HG03520 (cell line): ENCODE results near the gene VPS13C.

Source experiments
- ATAC-seq: cut with Tn5 transposase; IDR thresholded peaks from one replicate; pipeline ENCODE4 v1.9.1; 2021; ENCODE audit warnings: mild to moderate bottlenecking, moderate library complexity; ENCODE audit not compliant: unreplicated experiment

The VPS13C gene

DNA sequence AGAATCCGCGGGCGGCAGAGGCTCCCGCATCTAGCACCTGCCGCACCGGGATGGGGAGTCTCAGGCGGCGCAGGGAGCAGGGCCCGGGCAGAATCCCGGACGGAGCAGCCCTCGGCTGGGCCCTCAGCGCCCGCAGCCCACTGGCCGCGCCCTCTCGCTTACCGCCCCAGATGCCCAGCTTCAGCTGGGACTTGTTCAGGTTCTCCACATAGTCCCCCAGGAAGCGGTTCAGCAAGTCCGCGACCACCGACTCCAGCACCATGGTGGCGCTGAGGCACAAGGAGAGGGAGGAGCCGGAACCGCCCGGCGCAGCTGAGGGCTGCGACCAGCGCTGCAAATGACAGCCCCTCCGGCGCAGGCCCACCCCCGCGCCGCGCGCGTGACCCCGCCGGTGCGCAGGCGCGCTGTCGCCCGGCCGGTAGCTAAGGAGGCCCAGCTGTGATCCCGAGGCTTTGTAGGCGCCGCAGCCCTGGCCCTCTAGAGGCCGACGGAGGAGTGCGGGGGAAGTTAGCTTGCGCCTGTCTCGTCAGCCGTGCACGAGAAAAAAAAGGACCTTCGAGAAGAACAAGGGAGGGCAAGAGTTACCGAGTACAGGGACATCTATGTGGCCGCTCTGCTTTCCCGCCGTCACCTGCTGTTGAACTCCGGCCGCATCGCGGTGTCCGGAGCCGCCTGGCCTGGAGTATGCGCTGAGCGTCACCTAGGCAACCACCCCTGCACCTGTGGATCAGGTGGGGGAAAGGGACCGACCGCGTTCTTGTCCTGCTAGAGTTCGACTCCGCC, at the start of gene VPS13C:
TSS of gene VPS13C (minus strand) at position 335 of the 783 bp plus-strand sequence. CDS start at position 262, 73 bp downstream.
- ATAC-seq, result peak; percentile 80

DNA sequence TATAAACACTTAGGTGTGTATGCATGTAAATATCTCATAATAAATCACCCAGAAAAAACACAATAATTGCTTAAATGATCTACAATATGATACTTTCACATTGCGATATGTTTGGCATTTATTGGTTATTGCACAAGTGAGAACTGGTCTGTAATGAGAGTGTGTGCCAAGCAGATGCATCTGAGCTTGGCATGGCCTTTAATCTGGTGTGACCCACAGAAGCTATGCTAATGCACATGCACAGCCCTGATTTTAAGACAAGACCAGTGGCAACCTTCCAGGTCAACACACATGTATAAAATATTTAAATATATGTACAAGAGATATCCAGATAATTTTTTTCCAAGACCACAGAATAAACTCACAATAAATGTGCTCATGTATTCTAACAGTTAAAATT, 49.2 kb upstream of the VPS13C start:
- no peak for ATAC-seq

GRCh38 chr15:62108411-62108810, 48.2 kb upstream of the VPS13C start:
- no peak for ATAC-seq

DNA sequence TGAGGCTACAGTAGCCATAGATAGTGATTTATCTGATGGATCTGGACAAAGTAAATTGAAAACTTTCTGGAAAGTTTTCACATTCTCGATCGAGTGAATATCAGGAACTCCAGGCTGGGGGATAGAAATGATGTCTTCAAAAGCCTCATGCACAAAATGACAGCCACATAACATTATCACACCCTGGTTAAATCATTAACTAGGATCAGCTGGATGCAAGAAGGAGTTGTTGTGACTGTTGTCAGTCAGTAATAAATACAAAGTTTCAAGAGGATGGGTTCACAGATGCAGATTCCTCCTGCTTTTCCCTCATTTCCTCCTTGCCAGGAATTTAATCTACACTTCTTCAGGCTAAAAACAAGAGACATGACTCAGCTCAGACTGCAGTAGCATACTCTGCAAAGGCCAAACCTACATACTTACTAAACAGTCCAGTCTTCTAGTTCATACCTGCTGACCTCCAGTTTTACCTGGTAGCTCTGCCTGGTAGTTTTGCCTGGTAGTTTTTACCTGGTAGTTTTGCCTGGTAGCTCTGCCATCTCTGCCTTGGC, 47.4 kb upstream of the VPS13C start:
- ATAC-seq, result no peak

GRCh38 chr15:62106096-62106495, 45.8 kb upstream of the VPS13C start:
- ATAC-seq, result no peak

GRCh38 chr15:62105266-62105665, 45.0 kb upstream of the VPS13C start:
- no peak for ATAC-seq

GRCh38 chr15:62104846-62105245, 44.6 kb upstream of the VPS13C start:
- no peak for ATAC-seq

DNA sequence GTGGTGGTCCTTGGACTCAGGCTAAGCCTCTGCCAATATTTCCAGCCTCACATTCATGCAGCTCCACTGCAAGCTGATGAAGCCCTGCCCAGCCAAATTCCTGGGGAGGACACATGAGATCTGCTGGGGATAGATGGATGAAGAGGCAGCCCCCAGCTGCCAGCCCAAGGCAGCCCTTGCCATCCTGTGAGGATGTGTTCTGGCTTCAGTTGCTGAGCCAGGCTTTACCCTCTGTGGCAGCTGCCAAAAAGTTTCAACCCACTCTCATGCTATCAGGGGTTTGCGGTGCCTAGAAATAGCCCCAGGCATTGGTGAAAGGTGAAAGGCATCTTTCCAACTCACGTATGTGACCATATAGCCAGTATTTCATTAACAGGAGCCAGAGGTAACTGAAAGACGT, 44.2 kb upstream of the VPS13C start:
- ATAC-seq, result no peak

DNA sequence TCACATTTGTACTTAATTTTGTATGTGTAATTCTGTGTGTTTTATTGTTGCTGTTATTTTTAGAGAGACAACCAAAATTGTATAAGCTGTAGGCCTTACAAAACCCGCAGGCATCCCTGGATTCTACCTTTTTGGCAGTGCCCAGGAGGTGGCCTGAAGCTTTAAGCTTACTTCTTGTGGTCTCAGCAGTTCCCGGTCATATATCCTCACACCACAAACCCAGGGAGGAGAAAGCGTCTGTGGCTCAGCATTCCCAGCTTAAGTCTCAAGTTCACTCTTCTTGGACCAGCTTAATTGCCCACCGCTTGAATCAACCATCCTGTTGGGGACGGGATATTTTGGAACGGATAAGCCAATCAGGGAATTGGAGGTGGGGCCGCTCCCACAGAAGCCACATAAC, 43.2 kb upstream of the VPS13C start:
- no peak for ATAC-seq

GRCh38 chr15:62099094-62099601, 38.9 kb upstream of the VPS13C start:
- no peak for ATAC-seq

GRCh38 chr15:62094388-62094787, 34.1 kb upstream of the VPS13C start:
- no peak for ATAC-seq

- no peak for ATAC-seq
Measured at GRCh38 chr15:62093809-62094208, 33.6 kb upstream of the VPS13C start.

- ATAC-seq, result no peak
Measured at GRCh38 chr15:62090988-62091387, 30.7 kb upstream of the VPS13C start.

DNA sequence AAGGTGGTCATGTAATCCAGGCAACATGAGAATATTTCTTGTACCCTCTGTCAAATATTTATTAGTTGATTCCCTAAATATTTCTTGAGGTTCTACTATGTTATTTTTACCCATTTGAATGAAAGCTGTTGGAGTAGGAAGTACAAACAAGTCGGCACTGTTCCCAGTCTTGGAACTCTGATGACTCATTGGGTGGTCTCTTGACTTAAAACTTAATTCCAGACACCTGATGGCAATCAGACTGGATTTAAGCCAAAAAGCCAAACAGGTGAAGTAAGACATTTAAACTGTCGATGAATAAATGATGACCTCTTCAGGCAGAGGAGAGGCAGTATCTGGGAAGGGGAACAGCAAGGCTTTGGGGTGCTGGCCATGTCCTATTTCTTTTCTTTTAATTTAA, 29.4 kb upstream of the VPS13C start:
- no peak for ATAC-seq

- ATAC-seq, result no peak
Measured at GRCh38 chr15:62088353-62088693, 28.1 kb upstream of the VPS13C start.

GRCh38 chr15:62087671-62088352, 27.6 kb upstream of the VPS13C start:
- ATAC-seq, result no peak

- ATAC-seq, result no peak
Measured at GRCh38 chr15:62085740-62086139, 25.5 kb upstream of the VPS13C start.

GRCh38 chr15:62083194-62084154, 23.2 kb upstream of the VPS13C start:
- ATAC-seq, result no peak

- no peak for ATAC-seq
Measured at GRCh38 chr15:62079594-62079993, 19.3 kb upstream of the VPS13C start.

DNA sequence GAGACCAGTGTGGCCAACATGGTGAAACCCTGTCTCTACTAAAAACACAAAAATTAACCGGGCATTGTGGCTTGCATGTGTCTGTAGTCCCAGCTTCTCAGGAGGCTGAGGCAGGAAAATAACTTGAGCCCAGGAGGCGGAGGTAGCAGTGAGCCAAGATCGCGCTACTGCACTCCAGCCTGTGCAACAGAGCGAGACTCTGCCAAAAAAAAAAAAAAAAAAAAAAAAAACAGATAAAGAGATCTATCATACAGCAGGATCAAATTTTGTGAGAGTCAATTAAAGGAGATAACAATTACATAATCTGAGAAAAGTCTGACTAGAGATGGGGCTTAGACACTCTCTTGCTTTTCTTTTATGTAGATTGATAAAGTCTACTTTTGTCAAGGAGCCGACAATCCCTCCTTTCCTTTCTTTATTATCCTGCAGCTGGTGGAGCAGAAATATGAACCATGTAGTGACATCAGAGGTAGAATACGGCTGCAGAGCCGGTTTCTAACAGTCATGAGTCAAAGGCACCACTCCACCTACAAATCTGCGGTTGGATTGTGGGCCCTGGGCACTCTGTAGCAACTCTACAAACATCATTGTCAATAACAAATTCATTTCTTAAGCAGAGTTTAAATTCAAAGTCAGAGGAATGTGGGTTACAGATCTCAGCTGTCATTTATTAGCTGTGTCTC, 15.5 kb upstream of the VPS13C start:
- no peak for ATAC-seq
